AG04450 (cell line): ENCODE measurements around the gene SNX4. TPM values are rescaled to one million over a fixed set of nuclear protein-coding genes. Genes with fewer than 3 reads are reported as not detected.

Source experiments
- CTCF ChIA-PET: fragments of 300-600, 350-600 bp; formaldehyde crosslinking; extraction: SDS; loops from one replicate; lab custom pipeline; 2022; ENCODE audit warnings: antibody characterized with exemption, inconsistent platforms; lab: Charles Lee
- POLR2A ChIA-PET: fragments of 350-600 bp; formaldehyde crosslinking; extraction: SDS; loops from one replicate; lab custom pipeline; 2021; ENCODE audit warnings: antibody characterized with exemption, inconsistent platforms; lab: Yijun Ruan, JAX
- DNase-seq: peaks from one replicate; pipeline ENCODE4 v3.0.0-alpha.2; 2011; ENCODE audit warnings: low read depth, low spot score
- H3K27ac ChIP-seq: one replicate; pipeline ENCODE4 v1.5.1; 2012; ENCODE audit warnings: low read depth, low read length, control low read depth
- H3K27me3 ChIP-seq: one replicate; pipeline ENCODE4 v1.6.0; 2012; ENCODE audit warnings: low read length; ENCODE audit not compliant: control insufficient read depth, insufficient read depth
- H3K4me3 ChIP-seq: 2 replicates; pipeline ENCODE4 v1.5.1; 2011; ENCODE audit warnings: mild to moderate bottlenecking, low read depth, low read length, control low read depth
- H3K9me3 ChIP-seq: 2 replicates; pipeline ENCODE4 v1.5.1; 2012; ENCODE audit warnings: low read length; ENCODE audit not compliant: control insufficient read depth, insufficient read depth
- CTCF ChIP-seq: IDR thresholded peaks from 2 replicates; pipeline ENCODE4 v1.5.1; 2011; ENCODE audit warnings: low read depth, low read length, control low read depth, inconsistent platforms
- polyA plus RNA-seq: library from polyadenylated mRNA; depleted of rRNA; stranded (reverse); fragments of >200 nt; gene quantifications from 2 replicates; pipeline ENCODE4 v1.2.3, GENCODE V29; 2011

The SNX4 gene
- polyA plus RNA-seq, 1 experiment = 19.1 TPM

DNA sequence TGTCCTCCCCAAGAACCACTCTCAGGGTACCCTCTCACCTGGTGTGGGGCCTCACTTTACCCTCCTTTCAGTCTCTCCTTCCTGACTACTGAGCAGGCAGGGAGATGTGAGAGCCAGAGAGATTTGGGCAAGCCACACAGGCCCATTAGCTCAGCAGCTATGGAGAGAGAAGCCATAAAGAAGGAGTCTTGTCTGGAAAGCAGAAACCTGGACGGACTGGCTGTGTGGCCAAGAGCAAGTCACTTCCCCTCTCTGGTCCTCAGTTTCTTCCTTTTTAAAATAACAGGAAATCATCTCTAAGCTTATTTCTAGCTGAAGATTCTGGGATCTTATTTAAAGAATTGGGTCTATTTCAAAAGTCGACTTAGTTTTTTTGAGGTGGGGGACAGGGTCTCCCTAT is 79.0 kb downstream of the SNX4 start:
- Histone ChIP-seq H3K9me3 (peaks cover 5% of the 10 kb centered on the region; the same call in 1 of the 2 replicates), H3K27me3 (no peaks in the 10 kb centered on the region), H3K4me3 (no peak overlapping the region), H3K27ac (no peak overlapping the region)
- no peak for TF ChIP-seq CTCF
- ChIA-PET POLR2A (no interaction called here), CTCF (interaction anchor here (1.0 to 1.1 kb wide), 2 partner anchors 513 to 540 kb away, joined by 3 read pairs; no protein-coding TSS in a partner anchor)
- no peak for DNase-seq

GRCh38 chr3:125440559-125440955 is 79.4 kb downstream of the SNX4 start:
- ChIA-PET CTCF (interaction anchor here (1.0 to 1.1 kb wide), 2 partner anchors 513 to 539 kb away, joined by 3 read pairs; no protein-coding TSS in a partner anchor), POLR2A (no interaction called here)
- H3K4me3 ChIP-seq = no peak overlapping the region
- H3K27me3 ChIP-seq = no peaks in the 10 kb centered on the region
- peaks cover 5% of the 10 kb centered on the region; the same call in 1 of the 2 replicates for H3K9me3 ChIP-seq
- TF ChIP-seq CTCF = no peak
- no peak for DNase-seq
- H3K27ac ChIP-seq = no peak overlapping the region

DNA sequence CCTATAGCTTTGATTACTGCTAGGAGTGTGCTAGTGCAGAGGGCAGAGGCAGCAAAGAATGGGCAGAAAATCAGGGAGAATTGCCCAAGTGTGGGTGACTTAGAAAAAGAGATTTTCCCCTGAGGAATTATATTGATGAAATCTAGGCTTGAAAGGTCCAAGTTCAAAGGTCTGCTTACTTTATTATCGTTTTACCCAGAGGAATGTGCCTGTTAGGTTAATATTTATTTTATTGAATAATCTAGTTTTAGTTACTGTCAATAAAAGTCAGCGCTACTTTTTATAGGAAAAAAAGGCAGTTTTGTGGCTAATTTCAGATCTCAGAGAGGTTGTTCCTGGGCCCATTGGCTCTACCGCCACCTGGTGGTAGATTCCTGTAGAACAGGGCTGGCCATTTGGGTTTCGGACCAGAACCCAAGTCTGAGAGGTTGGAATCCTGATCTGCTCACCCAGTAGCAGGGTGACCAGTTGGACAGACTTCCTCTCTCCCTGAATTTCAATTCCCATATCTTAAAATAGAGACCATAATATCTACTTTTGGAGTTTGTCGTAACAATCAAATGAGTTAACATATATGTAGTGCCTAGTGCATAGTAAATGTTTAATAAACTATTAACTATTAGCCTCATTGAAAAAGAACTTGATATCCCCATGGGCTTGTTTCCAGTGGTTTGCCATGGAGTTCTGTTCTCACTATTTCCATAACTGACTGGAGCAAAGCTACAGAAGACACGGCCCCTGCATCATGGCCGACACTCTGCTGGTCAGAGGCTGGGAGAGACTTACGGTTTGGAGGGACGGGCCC is 82.2 kb downstream of the SNX4 start:
- no peak for DNase-seq
- CTCF ChIA-PET = interaction anchor here (0.6 to 2.3 kb wide), 17 partner anchors 9 to 509 kb away, joined by 3 to 16 read pairs (median 4); partner anchors contain the start of gene ZNF148
- no peak overlapping the region for H3K27ac ChIP-seq
- POLR2A ChIA-PET = no interaction called here
- H3K4me3 ChIP-seq = no peak overlapping the region
- 0 out of 2 replicates have a peak, but pooled peaks cover 2% of the 10 kb centered on the region for H3K9me3 ChIP-seq
- no peaks in the 10 kb centered on the region for H3K27me3 ChIP-seq
- TF ChIP-seq CTCF = peak; percentile 98

DNA sequence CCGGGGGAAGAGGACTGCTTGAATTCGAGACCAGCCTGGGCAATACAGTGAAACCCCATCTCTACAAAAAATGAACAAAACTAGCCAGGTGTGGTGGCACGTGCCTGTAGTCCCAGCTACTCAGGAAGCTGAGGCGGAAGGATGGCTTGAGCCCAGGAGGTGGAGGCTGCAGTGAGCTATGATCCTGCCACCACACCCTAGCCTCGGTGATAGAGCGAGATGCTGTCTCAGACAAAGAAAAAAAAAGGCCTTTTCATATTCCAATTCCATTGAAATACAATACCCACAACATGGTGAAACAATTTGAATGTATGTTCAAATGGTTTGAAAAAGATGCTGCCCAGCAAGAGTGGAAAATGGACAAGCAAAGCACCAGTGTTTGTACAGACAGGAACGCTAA is 83.1 kb downstream of the SNX4 start:
- TF ChIP-seq CTCF = no peak
- H3K9me3 ChIP-seq = no peaks in the 10 kb centered on the region
- no peak overlapping the region for H3K4me3 ChIP-seq
- ChIA-PET POLR2A (no interaction called here), CTCF (interaction anchor here (0.7 to 2.3 kb wide), 5 partner anchors 9 to 329 kb away, joined by 3 to 8 read pairs (median 4); no protein-coding TSS in a partner anchor)
- no peaks in the 10 kb centered on the region for H3K27me3 ChIP-seq
- no peak for DNase-seq
- H3K27ac ChIP-seq = no peak overlapping the region

DNA sequence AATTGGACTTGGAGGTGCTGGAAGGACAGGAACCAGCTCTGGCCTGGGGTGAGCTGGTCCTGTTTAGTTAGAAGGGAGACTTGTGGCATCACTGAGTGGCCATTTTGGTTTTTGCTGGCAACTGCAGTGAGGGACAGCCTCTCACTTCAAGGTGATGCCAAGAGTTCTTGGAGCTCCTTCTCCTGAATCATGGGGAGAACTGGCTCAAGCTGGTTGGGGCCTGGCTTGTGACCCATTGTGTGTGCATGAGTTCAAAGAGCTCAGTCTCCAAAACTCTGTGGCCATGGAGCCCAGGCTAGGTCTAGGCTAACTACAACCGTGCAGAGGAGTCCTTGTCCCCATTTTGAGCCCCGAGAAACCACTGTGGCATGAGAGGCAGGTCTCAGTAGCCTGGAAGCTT is 84.8 kb downstream of the SNX4 start:
- Histone ChIP-seq H3K27me3 (no peaks in the 10 kb centered on the region), H3K27ac (no peak overlapping the region), H3K9me3 (no peaks in the 10 kb centered on the region), H3K4me3 (no peak overlapping the region)
- no peak for DNase-seq
- no peak for TF ChIP-seq CTCF
- POLR2A ChIA-PET = interaction anchor here (0.7 kb wide), 1 partner anchor 11 kb away, joined by 4 read pairs; no protein-coding TSS in a partner anchor
- CTCF ChIA-PET = interaction anchor here (0.6 to 2.3 kb wide), 2 partner anchors 150 to 233 kb away, joined by 4 to 8 read pairs; no protein-coding TSS in a partner anchor
